ENCODE results near the gene SLC2A6. TPM values are rescaled to one million over a fixed set of nuclear protein-coding genes. Genes with fewer than 3 reads are reported as not detected.
"Not testable (repeated sequence)": the region's sequence is repeated elsewhere in the genome, so short reads cannot be mapped to it uniquely, and the experiment has no call there.

Gene SLC2A6
- total RNA-seq, 2 experiments from 2014 or later = 5.4 to 6.7 TPM

GRCh38 chr9:133454943-133455673, 23.8 kb downstream of the SLC2A6 start:
- no peak for TF ChIP-seq CTCF (IDR thresholded peaks at IDR 0.05)
- POLR2A ChIA-PET = interaction anchor here (0.9 kb wide), 1 partner anchor 25 kb away, joined by 3 read pairs; no protein-coding TSS in a partner anchor
- intact Hi-C loops (cut with micrococcal nuclease) = no loop called here
- ATAC-seq (no peak), DNase-seq (no peak)
- Mint-ChIP-seq H3K27ac (no peak overlapping the region), H3K4me1 (ENCODE audit: low read depth) (peaks cover 5% of the 10 kb centered on the region), H3K9me3 (no peaks in the 10 kb centered on the region), H3K36me3 (ENCODE audit: low read depth) (no peaks in the 10 kb centered on the region), H3K4me3 (no peak overlapping the region), H3K27me3 (no peaks in the 10 kb centered on the region)
- CTCF ChIA-PET = interaction anchor here (1.0 kb wide), 1 partner anchor 46 kb away, joined by 3 read pairs; no protein-coding TSS in a partner anchor

GRCh38 chr9:133454325-133454724, 24.6 kb downstream of the SLC2A6 start:
- H3K27me3 Mint-ChIP-seq = no peaks in the 10 kb centered on the region
- intact Hi-C loops (cut with micrococcal nuclease) = no loop called here
- H3K4me1 Mint-ChIP-seq (ENCODE audit: low read depth) = peaks cover 3% of the 10 kb centered on the region
- H3K36me3 Mint-ChIP-seq (ENCODE audit: low read depth) = no peaks in the 10 kb centered on the region
- ATAC-seq = no peak
- no peak for TF ChIP-seq CTCF (IDR thresholded peaks at IDR 0.05)
- H3K4me3 Mint-ChIP-seq = no peak overlapping the region
- POLR2A ChIA-PET = interaction anchor here (0.9 kb wide), 1 partner anchor 25 kb away, joined by 3 read pairs; no protein-coding TSS in a partner anchor
- no peaks in the 10 kb centered on the region for H3K9me3 Mint-ChIP-seq
- CTCF ChIA-PET = interaction anchor here (1.0 kb wide), 1 partner anchor 45 kb away, joined by 3 read pairs; no protein-coding TSS in a partner anchor
- no peak overlapping the region for H3K27ac Mint-ChIP-seq
- no peak for DNase-seq

- Mint-ChIP-seq H3K9me3 (no peaks in the 10 kb centered on the region), H3K4me3 (no peak overlapping the region), H3K4me1 (ENCODE audit: low read depth) (no peaks in the 10 kb centered on the region), H3K27me3 (no peaks in the 10 kb centered on the region), H3K27ac (no peak overlapping the region), H3K36me3 (ENCODE audit: low read depth) (no peaks in the 10 kb centered on the region)
- no peak for ATAC-seq
- intact Hi-C loops (cut with micrococcal nuclease) = no loop called here
- ChIA-PET POLR2A (no interaction called here), CTCF (no interaction called here)
- DNase-seq = no peak
- no peak for TF ChIP-seq CTCF (IDR thresholded peaks at IDR 0.05)
These were observed 25.2 kb downstream of the SLC2A6 start for GRCh38 chr9:133453651-133454050.

- no peak for TF ChIP-seq CTCF (IDR thresholded peaks at IDR 0.05)
- H3K36me3 Mint-ChIP-seq (ENCODE audit: low read depth) = no peaks in the 10 kb centered on the region
- no peak overlapping the region for H3K27ac Mint-ChIP-seq
- DNase-seq (no peak), ATAC-seq (no peak)
- H3K4me1 Mint-ChIP-seq (ENCODE audit: low read depth) = no peaks in the 10 kb centered on the region
- H3K4me3 Mint-ChIP-seq = no peak overlapping the region
- intact Hi-C loops (cut with micrococcal nuclease) = no loop called here
- H3K9me3 Mint-ChIP-seq = no peaks in the 10 kb centered on the region
- ChIA-PET CTCF (no interaction called here), POLR2A (no interaction called here)
- no peaks in the 10 kb centered on the region for H3K27me3 Mint-ChIP-seq
These were observed 26.3 kb downstream of the SLC2A6 start for GRCh38 chr9:133452562-133452961.

- POLR2A ChIA-PET; intact Hi-C loops (cut with micrococcal nuclease); CTCF ChIA-PET; H3K36me3 Mint-ChIP-seq (ENCODE audit: low read depth); H3K27me3 Mint-ChIP-seq; DNase-seq; H3K4me3 Mint-ChIP-seq; H3K27ac Mint-ChIP-seq; H3K9me3 Mint-ChIP-seq; ATAC-seq; H3K4me1 Mint-ChIP-seq (ENCODE audit: low read depth): not testable (repeated sequence)
These were observed 27.0 kb downstream of the SLC2A6 start for GRCh38 chr9:133451865-133452264.

All from activated CD8-positive, alpha-beta T cell treated with anti-CD3 and anti-CD28 coated beads for 36 hours (primary cell).